HG03196 (cell line): Measurements from ENCODE around the gene CCDC192.

Experiments
- ATAC-seq: cut with Tn5 transposase; IDR thresholded peaks from one replicate; pipeline ENCODE4 v1.9.1; 2021; ENCODE audit not compliant: unreplicated experiment

CCDC192 gene

GRCh38 chr5:127975961-127976360, 272.8 kb downstream of the CCDC192 start:
- no peak for ATAC-seq

- ATAC-seq = no peak
Measured at GRCh38 chr5:127976525-127976924, 273.3 kb downstream of the CCDC192 start.

GRCh38 chr5:127976991-127977717, 274.0 kb downstream of the CCDC192 start:
- ATAC-seq = no peak

GRCh38 chr5:127978738-127979300, 275.6 kb downstream of the CCDC192 start:
- no peak for ATAC-seq

- no peak for ATAC-seq
Measured at GRCh38 chr5:127979475-127979874, 276.3 kb downstream of the CCDC192 start.

- ATAC-seq = no peak
Measured at GRCh38 chr5:127980843-127981242, 277.7 kb downstream of the CCDC192 start.

- ATAC-seq = no peak
Measured at GRCh38 chr5:127981498-127981897, 278.3 kb downstream of the CCDC192 start.

GRCh38 chr5:127985811-127986325, 282.7 kb downstream of the CCDC192 start:
- ATAC-seq = no peak

- no peak for ATAC-seq
Measured at GRCh38 chr5:127987354-127988145, 284.4 kb downstream of the CCDC192 start.

GRCh38 chr5:127988146-127988760, 285.1 kb downstream of the CCDC192 start:
- no peak for ATAC-seq
